DMS 273 (cell line): ENCODE data around the gene ASB3.
"Not testable (repeated sequence)": the region's sequence is repeated elsewhere in the genome, so short reads cannot be mapped to it uniquely, and the experiment has no call there.

Experiments
- DNase-seq: peaks from one replicate; lab custom pipeline; 2025; ENCODE audit not compliant: unreplicated experiment; lab: John Stamatoyannopoulos, UW

The ASB3 gene

DNA sequence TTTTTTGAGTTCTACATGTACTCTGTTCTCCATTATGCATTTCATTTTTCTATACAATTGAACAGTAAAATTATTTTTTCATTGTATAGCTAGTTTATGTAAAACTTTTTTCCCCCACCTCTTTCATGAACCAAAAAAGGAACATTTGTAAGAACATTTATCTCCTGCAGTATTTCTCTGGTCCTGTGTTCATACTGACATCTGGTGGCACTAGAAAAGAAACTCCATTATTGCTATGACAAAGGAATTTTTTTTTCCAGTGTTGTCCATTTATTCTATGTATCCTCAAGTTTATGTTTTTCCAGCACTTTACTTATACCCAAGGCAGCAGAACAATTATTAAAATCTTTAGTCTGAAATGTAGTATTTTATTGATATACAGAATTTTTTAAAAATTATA lies 46.6 kb downstream of the ASB3 start:
- DNase-seq, result peak; percentile 45

DNA sequence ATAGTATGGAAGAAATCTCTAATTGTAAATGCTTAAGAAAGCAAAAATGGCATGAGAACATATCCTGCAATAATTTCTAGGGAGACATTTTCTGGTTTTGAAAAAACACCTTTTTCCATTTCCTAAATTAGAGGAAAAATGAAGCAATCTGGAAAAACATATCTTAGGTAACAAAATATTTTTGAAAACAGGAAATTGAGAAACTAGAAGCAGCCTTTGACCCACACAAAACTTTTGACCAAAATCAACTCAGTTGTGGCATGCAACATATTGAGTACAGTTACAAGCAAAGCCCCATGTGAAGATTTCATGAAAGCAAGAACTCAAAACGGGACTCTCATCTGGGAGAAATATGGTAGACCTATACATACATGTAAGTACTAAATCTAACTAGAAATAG lies 47.7 kb downstream of the ASB3 start:
- no peak for DNase-seq

DNA sequence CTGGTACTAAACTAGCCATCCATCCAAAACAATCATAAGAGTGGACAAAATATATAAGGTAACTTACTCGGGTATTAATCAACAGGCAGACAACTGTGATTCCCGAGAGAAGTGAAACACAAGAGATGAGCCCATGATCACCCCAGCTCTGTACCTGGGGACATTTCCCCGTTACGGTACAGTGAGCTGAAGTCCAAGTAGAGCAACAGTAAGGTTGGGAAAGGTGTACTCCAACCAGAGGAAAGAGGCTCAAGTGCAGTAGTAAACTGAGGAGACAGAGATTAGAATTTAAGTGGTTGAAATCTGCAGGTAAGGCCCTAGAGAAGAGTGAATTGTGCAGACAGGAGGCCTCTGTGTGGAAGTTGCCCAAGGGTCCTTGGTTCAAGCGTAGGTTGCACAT lies 49.7 kb downstream of the ASB3 start:
- DNase-seq, result no peak

DNA sequence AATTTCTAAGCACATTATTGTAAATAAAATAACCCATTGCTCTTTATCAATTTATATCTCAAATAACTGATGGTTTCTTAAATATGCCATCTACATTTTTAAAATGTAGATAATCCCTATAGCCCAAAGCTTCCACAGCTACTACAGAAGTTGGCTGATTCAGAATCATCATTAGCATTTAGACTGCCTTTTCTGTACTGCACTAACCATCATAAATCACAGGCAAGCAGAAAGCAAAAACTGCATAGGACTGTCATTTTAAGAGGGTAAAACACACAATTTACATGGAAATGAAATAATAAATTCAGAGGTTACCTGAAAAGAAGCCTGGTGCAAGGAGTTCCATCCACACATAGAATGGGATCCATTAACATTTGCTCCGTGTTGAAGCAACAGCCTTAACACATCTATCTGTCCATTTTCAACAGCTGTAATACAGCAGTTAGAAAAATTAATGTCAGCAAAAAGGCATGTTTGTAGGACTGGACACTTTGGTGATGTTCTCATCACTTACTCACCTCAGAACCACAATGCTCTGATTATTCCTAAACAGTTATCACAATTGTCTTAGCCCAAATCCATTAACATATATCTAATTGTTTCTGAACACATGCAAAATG lies 57.5 kb downstream of the ASB3 start:
- no peak for DNase-seq

DNA sequence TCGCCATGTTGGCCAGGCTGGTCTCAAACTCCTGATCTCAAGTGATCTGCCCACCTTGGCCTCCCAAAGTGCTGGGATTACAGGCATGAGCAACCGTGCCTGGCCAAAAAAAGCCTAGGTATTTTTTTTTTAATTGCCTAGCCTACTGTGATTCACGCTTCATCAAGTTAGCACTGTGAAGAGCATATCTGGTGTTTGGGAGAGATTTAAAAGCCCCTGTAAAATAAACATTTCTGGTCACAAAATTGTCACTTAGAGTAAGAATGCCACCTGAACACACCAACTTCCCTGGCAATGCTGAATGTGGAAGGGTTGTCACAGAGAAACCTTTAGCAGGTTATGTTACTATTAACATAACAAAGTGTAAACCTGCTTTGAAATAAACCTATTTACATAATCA lies 58.8 kb downstream of the ASB3 start:
- no peak for DNase-seq

DNA sequence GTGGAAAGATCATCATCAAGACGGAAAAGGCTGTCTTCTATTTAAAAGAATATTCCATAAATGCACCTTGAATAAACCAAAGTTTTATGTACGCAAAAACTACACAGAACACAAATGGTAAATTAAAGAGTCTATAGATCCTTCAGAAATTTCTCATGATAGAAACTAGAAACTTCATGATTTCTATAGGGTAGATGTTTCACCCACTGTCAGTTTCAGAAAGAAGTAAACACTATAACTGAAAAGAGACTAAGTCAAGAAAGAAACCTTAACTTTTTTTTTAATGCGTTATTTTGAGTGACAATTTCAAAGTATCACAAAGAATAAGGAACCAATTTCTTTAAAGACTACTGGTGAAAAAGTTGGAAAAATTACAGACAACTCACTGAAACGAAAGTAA lies 61.1 kb downstream of the ASB3 start:
- DNase-seq, result no peak

DNA sequence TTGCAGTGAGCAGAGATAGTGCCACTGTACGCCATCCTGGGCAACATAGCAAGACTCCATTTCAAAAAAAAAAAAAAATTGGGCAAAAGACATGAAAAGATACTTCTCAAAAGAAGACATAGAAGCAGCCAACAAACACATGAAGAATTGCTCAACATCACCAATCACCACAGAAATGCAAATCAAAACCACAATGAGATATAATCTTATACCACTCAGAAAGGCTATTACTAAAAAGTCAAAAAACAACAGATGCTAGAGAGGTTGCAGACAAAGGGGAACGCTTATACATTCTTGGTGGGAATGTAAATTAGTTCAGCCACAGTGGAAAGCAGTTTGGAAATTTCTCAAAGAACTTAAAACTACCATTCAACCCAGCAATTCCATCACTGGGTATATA lies 62.2 kb downstream of the ASB3 start:
- no peak for DNase-seq

DNA sequence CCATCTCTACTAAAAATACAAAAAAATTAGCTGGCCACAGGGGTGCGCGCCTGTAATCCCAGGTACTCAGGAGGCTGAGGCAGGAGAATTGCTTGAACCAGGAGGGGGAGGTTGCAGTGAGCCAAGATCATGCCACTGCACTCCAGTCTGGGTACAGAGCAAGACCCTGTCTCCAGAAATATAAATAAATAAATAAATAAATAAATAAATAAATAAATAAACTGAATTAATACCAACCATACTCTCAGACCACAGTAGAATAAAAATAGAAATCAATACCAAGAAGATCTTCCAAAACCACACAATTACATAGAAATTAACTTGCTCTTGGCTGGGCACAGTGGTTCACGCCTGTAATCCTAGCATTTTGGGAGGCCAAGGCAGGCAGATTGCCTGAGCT lies 65.8 kb downstream of the ASB3 start:
- not testable (repeated sequence) for DNase-seq

DNA sequence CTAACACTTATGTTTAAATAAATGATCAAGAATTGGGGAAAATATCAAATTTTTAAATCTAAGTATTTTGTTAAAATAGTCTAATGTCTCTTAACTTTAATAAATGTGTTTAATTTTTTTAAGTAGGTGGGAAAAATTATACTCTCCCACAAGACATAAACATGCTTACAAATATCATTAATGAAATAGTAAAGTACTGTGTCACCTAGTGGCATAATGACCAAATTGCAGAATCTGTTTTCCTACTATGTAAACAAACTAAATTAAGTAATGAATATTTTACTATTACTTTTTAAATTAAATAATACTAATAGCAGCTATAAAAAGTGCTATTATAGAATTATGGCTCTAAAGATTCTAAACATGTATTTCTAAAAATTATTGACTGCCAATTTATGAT lies 71.2 kb downstream of the ASB3 start:
- DNase-seq, result peak; percentile 45

DNA sequence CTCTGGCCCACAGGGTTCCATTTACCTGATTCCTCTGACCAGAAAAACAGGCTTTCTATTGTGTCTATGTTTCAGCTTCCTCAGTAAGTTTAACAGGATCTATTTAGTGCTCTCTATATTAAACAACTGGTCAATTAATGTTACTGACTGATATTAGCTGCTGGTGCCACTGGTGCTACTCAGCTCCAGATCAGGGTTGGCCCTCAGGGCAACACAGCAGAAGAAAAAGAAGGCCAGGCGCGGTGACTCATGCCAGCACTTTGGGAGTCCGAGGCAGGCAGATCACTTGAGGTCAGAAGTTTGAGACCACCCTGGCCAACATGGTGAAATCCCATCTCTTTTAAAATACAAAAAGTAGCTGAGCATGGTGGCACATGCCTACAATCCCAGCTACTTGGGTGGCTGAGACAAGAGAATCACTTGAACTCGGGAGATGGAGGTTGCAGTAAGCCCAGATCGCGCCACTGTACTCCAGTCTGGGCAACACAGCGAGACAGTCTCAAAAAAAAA lies 75.4 kb downstream of the ASB3 start:
- DNase-seq, result no peak

DNA sequence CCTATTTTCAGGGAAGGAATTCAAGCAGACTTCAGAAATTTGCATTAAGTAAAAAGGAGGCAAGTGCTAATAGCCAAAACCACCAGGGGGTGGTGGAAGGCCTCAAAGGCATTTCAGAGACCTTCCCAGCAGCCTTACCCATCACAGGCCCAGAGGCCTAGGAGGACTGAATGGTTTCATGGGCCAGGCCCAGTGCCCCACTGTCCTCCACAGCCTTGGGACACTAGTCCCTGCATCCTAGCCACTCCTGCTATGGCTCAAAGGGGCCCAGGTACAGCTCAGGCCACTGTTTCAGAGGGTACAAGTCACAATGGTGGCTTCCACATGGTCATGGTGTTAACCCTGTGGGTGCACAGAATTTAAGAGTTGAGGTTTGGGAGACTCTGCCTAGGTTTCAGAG lies 77.8 kb downstream of the ASB3 start:
- no peak for DNase-seq

DNA sequence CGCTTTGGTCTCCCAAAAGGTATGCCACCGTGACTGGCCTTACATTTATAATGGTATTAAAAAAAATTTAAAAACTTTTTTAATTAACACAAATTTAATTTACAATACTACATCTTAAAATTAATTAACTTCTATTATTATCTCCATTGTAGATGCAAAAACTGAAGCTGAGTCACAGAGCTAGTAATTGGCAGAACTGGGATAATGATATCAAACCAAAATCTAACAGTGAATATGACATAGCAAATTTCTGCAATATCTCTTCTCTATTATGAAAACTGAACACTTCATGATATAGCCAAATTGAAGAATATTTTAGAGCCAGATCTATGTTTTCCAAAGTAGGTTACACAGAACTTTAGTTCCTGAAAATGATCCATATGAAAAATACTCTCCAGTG lies 85.5 kb downstream of the ASB3 start:
- DNase-seq, result no peak

DNA sequence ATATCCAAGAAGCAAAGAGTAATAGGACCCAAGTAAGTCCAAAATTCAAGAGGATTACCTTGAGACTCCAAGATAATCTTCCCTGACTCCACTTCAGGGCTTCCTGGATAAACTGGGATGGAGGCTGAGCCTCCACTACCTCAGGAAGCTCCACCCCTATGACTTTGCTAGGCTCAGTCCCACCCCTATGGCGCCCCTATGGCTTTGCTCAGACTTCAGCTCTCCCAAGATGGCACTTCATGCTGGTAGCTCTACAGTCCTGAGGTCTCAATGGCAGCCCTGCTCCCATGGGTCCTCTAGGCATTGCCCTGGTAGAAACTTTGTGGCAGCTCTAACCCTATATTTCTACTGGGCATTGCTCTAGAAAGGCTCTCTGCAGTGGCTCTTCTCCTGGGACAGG lies 89.1 kb downstream of the ASB3 start:
- DNase-seq, result no peak

DNA sequence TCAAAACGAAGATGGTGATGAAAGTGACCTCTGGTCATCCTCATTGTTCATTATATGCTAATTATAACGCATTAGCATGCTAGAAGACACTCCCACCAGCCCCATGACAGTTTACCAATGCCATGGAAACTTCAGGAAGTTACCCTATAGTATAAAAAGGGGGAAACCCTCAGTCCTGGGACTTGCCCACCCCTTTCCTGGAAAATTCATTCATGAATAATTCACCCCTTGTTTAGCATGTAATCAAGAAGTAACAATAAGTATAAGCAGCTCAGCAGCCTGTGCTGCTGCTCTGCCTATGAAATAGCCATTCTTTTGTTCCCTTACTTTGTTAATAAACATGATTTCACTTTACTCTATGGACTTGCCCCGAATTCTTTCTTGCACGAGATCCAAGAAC lies 89.7 kb downstream of the ASB3 start:
- no peak for DNase-seq

DNA sequence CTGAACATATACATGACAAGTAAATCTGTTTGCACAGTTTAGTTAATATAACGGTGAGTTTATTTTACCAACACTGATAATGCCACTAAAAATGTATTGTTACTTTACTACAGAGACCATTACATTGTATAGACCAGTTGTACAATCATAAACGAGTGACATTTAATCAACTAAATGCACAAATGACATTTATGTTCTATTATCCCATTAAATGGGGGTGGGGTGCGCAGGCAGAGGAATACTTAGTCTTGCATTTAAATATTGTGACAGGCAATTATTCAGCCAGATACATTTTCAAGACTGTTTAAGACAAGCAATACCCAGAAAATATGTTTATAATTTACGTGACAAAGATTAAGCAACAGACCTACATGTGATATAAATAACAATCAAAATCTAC lies 91.2 kb downstream of the ASB3 start:
- DNase-seq, result no peak

DNA sequence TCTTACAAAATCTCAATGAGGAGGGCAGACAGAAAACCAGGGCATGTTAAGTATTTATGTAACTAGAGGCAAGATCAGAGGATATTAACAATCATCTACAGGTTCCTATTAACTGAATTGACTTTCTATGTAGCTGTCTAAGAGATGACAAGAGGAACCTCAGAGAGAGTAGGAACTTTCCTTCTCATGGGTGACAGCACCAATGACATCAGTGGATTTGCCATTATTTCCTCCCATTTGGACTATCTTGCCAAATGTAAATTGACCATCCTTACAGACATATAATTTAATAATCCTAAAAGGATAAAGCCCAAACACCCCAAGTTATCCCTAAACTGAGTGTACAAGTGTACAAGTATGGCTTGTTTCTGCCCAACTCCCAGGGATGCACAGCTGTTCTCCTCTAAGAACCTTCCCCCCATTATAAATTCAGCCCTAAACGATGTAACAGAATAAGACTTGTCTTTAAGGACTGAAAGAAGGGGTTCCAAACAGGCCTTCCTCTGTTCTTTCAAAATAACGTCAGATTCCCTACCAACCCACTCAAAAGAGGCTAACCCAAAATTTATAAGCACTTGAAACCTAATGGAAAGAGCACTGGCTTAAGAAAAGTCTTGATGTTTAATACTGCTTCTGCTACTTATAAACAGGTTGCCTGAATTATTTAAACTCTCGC lies 92.5 kb downstream of the ASB3 start:
- no peak for DNase-seq

DNA sequence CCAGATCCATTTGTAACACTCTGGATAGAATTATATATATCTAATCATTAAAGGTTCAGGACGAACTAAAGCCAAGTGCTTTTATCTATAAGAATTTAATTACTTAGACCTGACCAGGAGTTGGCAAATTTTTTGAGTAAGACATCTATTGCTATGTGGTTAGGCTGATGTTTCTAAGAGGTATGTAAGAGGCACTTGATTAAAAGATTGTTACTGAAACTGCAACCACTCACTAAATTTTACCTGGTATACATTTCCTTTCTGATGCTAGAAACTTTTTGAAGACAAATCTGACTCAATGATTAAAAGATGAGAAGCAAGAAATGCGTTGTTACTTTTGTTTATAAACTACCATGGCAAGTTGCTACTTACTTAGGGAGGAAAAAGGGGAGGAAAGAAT lies 95.9 kb downstream of the ASB3 start:
- no peak for DNase-seq

DNA sequence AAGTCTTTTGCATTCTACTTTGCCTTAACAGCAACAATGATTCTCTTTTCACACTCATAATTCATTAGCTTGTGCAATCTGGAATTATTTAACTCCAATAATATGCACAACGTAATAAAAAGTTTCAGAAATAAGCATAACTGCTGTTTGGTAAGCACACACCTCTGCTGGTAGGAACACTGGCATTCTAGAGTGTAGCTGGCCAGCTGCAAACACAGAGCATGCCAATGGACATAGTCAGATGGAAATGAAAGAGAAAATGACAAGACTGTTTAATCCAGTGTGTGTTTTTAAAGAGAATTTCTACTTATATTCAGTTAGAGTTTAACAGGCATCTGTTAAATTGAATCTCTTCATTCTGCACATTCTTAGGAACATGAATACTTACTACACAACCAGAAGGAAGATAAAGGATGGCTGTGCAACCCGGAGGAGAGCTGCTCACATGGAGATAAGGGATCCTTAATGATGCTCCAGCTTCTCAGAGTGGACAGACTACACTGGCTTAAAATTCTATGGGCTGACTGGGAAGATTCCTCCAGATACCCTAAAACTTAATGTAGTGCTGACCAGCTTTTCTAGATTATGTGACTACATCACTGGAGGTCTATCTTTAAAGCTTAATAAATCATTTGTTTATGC lies 113.8 kb downstream of the ASB3 start:
- no peak for DNase-seq

DNA sequence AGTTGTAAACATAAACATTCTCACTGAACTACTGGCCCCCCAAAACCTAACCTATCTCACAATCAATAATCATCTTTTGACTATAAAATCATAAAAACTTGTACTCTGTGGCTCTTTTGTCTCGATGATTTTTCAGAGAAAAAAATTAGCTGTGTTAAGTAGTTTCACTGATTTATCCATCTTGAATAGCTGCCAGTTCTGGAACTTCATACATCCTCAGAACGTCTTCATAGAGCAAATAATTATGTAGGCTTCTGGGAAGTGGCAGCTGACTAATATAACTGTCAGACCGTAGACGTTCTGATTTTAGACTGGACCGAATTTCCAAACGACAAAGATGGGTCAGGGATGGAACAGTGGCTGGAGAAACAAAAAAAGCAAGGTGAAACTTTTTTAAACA lies 116.4 kb downstream of the ASB3 start:
- DNase-seq, result no peak

DNA sequence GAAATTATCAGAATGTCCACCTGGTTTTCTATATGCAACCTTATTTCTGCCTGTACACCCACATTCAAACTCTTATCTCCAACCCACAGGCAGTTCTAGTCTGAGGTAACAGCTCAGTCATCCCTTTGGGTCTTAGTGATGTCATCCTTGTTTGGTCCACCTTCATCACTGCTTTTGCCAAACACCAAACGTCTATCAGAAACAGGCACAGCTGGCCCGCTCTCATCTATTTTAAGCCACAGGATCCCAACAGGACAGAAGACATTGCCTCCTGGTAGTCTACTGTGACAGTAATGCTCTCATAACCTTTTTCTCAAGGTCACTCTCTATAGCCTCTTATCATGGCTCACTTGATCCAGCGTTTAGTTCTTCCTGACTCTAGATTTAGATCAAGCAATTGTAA lies 118.1 kb downstream of the ASB3 start:
- DNase-seq, result no peak

DNA sequence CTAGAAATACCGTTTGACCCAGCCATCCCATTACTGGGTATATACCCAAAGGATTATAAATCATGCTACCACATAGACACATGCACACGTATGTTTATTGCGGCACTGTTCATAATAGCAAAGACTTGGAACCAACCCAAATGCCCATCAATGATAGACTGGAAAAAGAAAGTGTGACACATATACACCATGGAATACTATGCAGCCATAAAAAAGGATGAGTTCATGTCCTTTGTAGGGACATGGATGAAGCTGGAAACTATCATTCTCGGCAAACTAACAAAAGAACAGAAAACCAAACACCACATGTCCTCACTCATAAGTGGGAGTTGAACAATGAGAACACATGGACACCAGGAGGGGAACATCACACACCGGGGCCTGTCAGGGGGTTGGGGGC lies 119.6 kb downstream of the ASB3 start:
- DNase-seq, result not testable (repeated sequence)

DNA sequence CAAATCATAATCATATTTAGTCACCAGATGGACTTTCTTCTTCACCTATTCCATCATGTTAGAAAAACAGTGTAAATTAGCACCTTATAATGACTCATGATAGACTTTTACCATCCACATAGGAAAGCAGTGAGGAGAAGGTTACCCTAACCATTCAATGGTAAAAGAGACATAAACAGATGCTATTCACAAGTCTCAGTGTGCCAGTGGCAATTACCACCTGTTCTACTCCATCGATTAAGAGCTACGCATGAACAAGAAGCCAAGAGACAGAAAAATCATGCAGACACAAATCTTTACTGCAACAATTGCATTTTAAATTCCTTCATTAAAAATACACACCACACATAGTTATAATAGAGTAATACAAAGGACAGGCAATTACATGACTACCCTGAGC lies 125.9 kb downstream of the ASB3 start:
- peak; percentile 12 for DNase-seq
